A549 (cell line): ENCODE results near the gene SLC34A1. TPM values are rescaled to one million over a fixed set of nuclear protein-coding genes. Genes with fewer than 3 reads are reported as not detected.

Source experiments
- ATAC-seq, 2 experiments: fragments of 200-7000 bp in 1 of 2; fragments of >200 bp in 1 of 2; cut with Nextera tagmentation in 1 of 2; cut with Tn5 transposase in 1 of 2; 3 replicates each; pipeline versions ENCODE4 v1.8.0 to v1.9.1; 2018 to 2020; ENCODE audit warnings: mild to moderate bottlenecking in 1 of 2, moderate library complexity in 1 of 2
- CTCF ChIA-PET: fragments of 300-600 bp; sonication (Branson Sonifier 250); formaldehyde crosslinking; extraction: SDS; loops from one replicate; lab custom pipeline; 2021; ENCODE audit warnings: antibody characterized with exemption, inconsistent platforms; lab: Yijun Ruan, JAX
- POLR2A ChIA-PET: fragments of 350-600 bp; formaldehyde crosslinking; extraction: SDS; loops from one replicate; lab custom pipeline; 2021; ENCODE audit warnings: antibody characterized with exemption, inconsistent platforms; lab: Yijun Ruan, JAX
- DNase-seq, 2 experiments: peaks; one replicate each; pipeline versions ENCODE4 v3.0.0 to v3.0.0-alpha.2; 2011 to 2016; ENCODE audit warnings: low read depth in 1 of 2, low spot score in 1 of 2
- FAIRE-seq: peaks from 2 replicates; lab custom pipeline; 2011; peaks lifted over from hg19 to GRCh38; lab: Jason Lieb, UNC
- H3K27ac ChIP-seq, 2 experiments: fragments of >200 bp; sonication (Bioruptor Twin); formaldehyde crosslinking; 3 replicates each; pipeline ENCODE4 v1.5.1; 2016 to 2017
- H3K4me1 ChIP-seq: fragments of >200 bp; sonication (Bioruptor Twin); formaldehyde crosslinking; 3 replicates; pipeline ENCODE4 v1.6.1; 2016
- H3K4me2 ChIP-seq: fragments of >200 bp; sonication (Bioruptor Twin); formaldehyde crosslinking; 3 replicates; pipeline ENCODE4 v1.6.1; 2016
- H3K4me3 ChIP-seq: fragments of >200 bp; sonication (Bioruptor Twin); formaldehyde crosslinking; 3 replicates; pipeline ENCODE4 v1.5.1; 2016
- H3K9me3 ChIP-seq: fragments of >200 bp; sonication (Bioruptor Twin); formaldehyde crosslinking; 3 replicates; pipeline ENCODE4 v1.6.1; 2016
- BHLHE40 ChIP-seq: IDR thresholded peaks from 2 replicates; pipeline ENCODE4 v1.6.1; 2012; ENCODE audit warnings: low read depth, low read length, inconsistent platforms
- CEBPB ChIP-seq, 2 experiments: fragments of >200 bp in 1 of 2; sonication (Bioruptor Twin) in 1 of 2; formaldehyde crosslinking in 1 of 2; IDR thresholded peaks; 2 replicates each; pipeline ENCODE4 v1.6.1; 2012 to 2016
- EHF ChIP-seq: fragments of 250-450 bp; sonication (Bioruptor Pico); IDR thresholded peaks from 2 replicates; pipeline ENCODE4 v1.5.0; 2020; ENCODE audit warnings: mild to moderate bottlenecking
- FOSB ChIP-seq: fragments of 250-450 bp; sonication (Bioruptor Pico); IDR thresholded peaks from 2 replicates; pipeline ENCODE4 v1.5.0; 2020; ENCODE audit warnings: mild to moderate bottlenecking, moderate library complexity
- FOSL2 ChIP-seq, 2 experiments: fragments of 450-650 bp in 1 of 2; fragments of >200 bp in 1 of 2; sonication (Bioruptor Twin) in 1 of 2; formaldehyde crosslinking; IDR thresholded peaks; 2 replicates each; pipeline versions ENCODE4 v1.5.0 to v1.6.1; 2016 to 2020; ENCODE audit warnings: mild to moderate bottlenecking in 1 of 2, moderate library complexity in 1 of 2
- FOXS1 ChIP-seq: fragments of 250-450 bp; sonication (Bioruptor Pico); IDR thresholded peaks from 2 replicates; pipeline ENCODE4 v1.5.0; 2020; ENCODE audit warnings: mild to moderate bottlenecking, moderate library complexity
- GATA3 ChIP-seq: IDR thresholded peaks from 2 replicates; pipeline ENCODE4 v1.6.1; 2012; ENCODE audit warnings: borderline replicate concordance
- HDAC2 ChIP-seq: fragments of 200-600 bp; sonication (generic); IDR thresholded peaks from 2 replicates; pipeline ENCODE4 v1.6.1; 2016
- HEYL ChIP-seq: fragments of 250-450 bp; sonication (Bioruptor Pico); IDR thresholded peaks from 2 replicates; pipeline ENCODE4 v1.8.0; 2021; ENCODE audit warnings: mild to moderate bottlenecking, moderate library complexity
- HOXB13 ChIP-seq: fragments of 250-450 bp; sonication (Bioruptor Pico); IDR thresholded peaks from 2 replicates; pipeline ENCODE4 v1.5.0; 2020; ENCODE audit warnings: low read depth, mild to moderate bottlenecking, moderate library complexity
- HOXB5 ChIP-seq: fragments of 250-450 bp; sonication (Bioruptor Pico); IDR thresholded peaks from 2 replicates; pipeline ENCODE4 v1.5.0; 2020; ENCODE audit warnings: mild to moderate bottlenecking, moderate library complexity
- JUN ChIP-seq, 2 experiments: fragments of >200 bp; sonication (Bioruptor Twin); formaldehyde crosslinking; IDR thresholded peaks; 2 replicates in 1 of 2; 3 replicates in 1 of 2; pipeline ENCODE4 v1.6.1; 2016 to 2017
- JUNB ChIP-seq: fragments of >200 bp; sonication (Bioruptor Twin); formaldehyde crosslinking; IDR thresholded peaks from 2 replicates; pipeline ENCODE4 v1.6.1; 2016
- KDM1A ChIP-seq: fragments of 200-600 bp; sonication (generic); IDR thresholded peaks from 2 replicates; pipeline ENCODE4 v1.6.1; 2016; ENCODE audit warnings: low read depth, mild to moderate bottlenecking
- KDM5A ChIP-seq: fragments of 200-600 bp; sonication (generic); IDR thresholded peaks from 2 replicates; pipeline ENCODE4 v1.6.1; 2016; ENCODE audit warnings: antibody characterized with exemption, mild to moderate bottlenecking
- MAFK ChIP-seq: fragments of 450-650 bp; IDR thresholded peaks from 2 replicates; pipeline ENCODE4 v1.6.1; 2014; ENCODE audit not compliant: partially characterized antibody
- MAZ ChIP-seq: fragments of 150-350 bp; IDR thresholded peaks from 2 replicates; pipeline ENCODE4 v1.6.1; 2014; ENCODE audit warnings: antibody characterized with exemption, low read depth, low read length, borderline replicate concordance
- NFE2L2 ChIP-seq: fragments of 150-350 bp; conservative IDR thresholded peaks from 2 replicates; pipeline ENCODE4 v1.6.1; 2014; ENCODE audit warnings: low read length
- RARB ChIP-seq: fragments of 250-450 bp; sonication (Bioruptor Pico); IDR thresholded peaks from 2 replicates; pipeline ENCODE4 v1.8.0; 2021; ENCODE audit warnings: mild to moderate bottlenecking, moderate library complexity
- RFX5 ChIP-seq: fragments of 450-650 bp; IDR thresholded peaks from 2 replicates; pipeline ENCODE4 v1.7.1; 2014; ENCODE audit warnings: antibody characterized with exemption, mild to moderate bottlenecking, moderate library complexity
- TFCP2L1 ChIP-seq: fragments of 250-450 bp; sonication (Bioruptor Pico); IDR thresholded peaks from 2 replicates; pipeline ENCODE4 v1.5.0; 2021; ENCODE audit warnings: mild to moderate bottlenecking
- TP53 ChIP-seq: fragments of 250-450 bp; sonication (Bioruptor Pico); IDR thresholded peaks from 2 replicates; pipeline ENCODE4 v1.5.0; 2021; ENCODE audit warnings: mild to moderate bottlenecking, moderate library complexity
- ZFP36 ChIP-seq: fragments of 450-650 bp; IDR thresholded peaks from 2 replicates; pipeline ENCODE4 v1.6.1; 2014; ENCODE audit warnings: borderline replicate concordance; ENCODE audit not compliant: partially characterized antibody
- ZNF302 ChIP-seq: fragments of 250-450 bp; sonication (Bioruptor Pico); IDR thresholded peaks from 2 replicates; pipeline ENCODE4 v1.9.0; 2021; ENCODE audit warnings: inconsistent platforms, mild to moderate bottlenecking, moderate library complexity
- WGBS: methylation state at CpG from one replicate; pipeline ENCODE4 v1.1.6; 2017; ENCODE audit errors: missing lambda C conversion rate; 5-methylcytosine and 5-hydroxymethylcytosine counted together
- polyA plus RNA-seq, 4 experiments: library from polyadenylated mRNA; depleted of rRNA in 3 of 4; stranded (reverse); fragments of >200 nt; fragmentation: RNase III in 1 of 4; extraction: RNeasy Plus Mini Kit Qiagen cat#74134 plus additional on column Dnase treatment in 1 of 4; gene quantifications; 2 replicates in 3 of 4; 3 replicates in 1 of 4; pipeline ENCODE4 v1.2.3, GENCODE V29; 2011 to 2017
- TF ChIP-seq, protein P1 (sequence below): fragments of 200-600 bp; sonication (generic); IDR thresholded peaks from 2 replicates; pipeline ENCODE4 v1.6.1; 2016; ENCODE audit warnings: antibody characterized with exemption, mild to moderate bottlenecking, moderate library complexity
- TF ChIP-seq, protein P2 (sequence below): IDR thresholded peaks from 2 replicates; pipeline ENCODE4 v1.6.1; 2012
- TF ChIP-seq, protein P3 (sequence below): fragments of >200 bp; sonication (Bioruptor Twin); formaldehyde crosslinking; IDR thresholded peaks from 3 replicates; pipeline ENCODE4 v1.5.1; 2016
- TF ChIP-seq, protein P4 (sequence below): IDR thresholded peaks from 2 replicates; pipeline ENCODE4 v1.6.1; 2012; ENCODE audit warnings: low read depth, borderline replicate concordance
- TF ChIP-seq, protein P5 (sequence below): fragments of 250-450 bp; sonication (Bioruptor Pico); IDR thresholded peaks from 2 replicates; pipeline ENCODE4 v1.5.0; 2021; ENCODE audit warnings: mild to moderate bottlenecking, moderate library complexity, borderline replicate concordance
- TF ChIP-seq, protein P6 (sequence below): fragments of 250-450 bp; sonication (Bioruptor Pico); IDR thresholded peaks from 2 replicates; pipeline ENCODE4 v1.5.0; 2020; ENCODE audit warnings: low read depth, mild to moderate bottlenecking, moderate library complexity

Gene SLC34A1
- polyA plus RNA-seq, 2 of the 4 experiments (the other 2 are of a cell fraction) = 0.03 TPM; not detected in 1

DNA sequence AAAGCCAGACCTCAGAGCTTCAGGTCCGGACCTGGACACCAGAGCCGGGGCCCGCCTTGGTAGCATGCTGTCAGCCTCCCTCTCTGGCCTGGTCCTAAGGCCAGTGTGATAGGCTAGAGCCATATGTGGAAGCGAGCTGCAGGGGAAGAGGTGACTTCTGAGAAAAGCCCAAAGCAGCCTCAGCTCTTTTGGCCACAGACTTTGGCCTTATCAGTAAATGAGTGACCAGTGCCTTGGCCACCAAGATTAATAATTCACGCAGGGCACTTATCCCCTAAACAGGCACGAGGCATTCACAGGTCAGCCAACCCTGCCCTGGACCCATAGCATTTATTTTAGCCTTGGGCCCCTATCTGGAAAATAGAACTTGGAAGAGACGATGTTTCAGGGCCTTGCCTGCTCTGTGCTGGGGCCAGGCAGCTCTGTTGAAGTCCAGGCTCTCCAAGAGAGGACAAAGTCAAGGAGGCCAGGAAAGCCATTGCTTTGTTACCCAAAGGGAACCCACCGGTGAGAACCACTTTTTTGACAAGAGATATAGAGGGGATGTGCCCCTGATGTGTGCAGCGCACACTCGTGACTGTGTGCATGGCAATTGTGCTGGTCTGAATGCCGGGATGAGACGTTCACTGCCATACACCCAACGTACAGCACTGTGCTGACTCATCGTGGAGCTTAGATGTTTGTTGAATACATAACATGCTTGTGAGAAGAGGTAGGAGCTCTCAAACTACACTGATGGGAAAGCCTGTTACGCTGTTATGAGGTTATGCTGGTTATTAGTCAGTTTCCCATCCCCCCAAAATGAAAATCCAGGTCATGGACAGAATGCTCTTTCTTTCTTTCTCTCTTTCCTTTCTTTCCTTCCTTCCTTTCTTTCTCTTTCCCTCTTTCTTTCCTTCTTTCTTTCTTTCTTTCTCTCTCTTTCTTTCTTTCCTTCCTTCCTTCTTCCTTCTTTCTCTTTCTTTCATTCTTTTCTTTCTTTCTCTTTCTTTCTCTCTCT is 5.0 kb upstream of the SLC34A1 start:
- POLR2A ChIA-PET = interaction anchor here (1.0 to 1.2 kb wide), 3 partner anchors 11 to 47 kb away, joined by 3 to 5 read pairs (median 3); partner anchors contain the start of gene GRK6
- WGBS = 34% methylated on average over 15 of the region's 15 CpGs
- peak; percentile 79 for FAIRE-seq

More for the DNA sequence above, 5.0 kb upstream of the SLC34A1 start:
- H3K4me3 ChIP-seq = no peak overlapping the region
- H3K4me1 ChIP-seq = peaks cover 23% of the 10 kb centered on the region
- peak; percentile 84 to 89 for DNase-seq
- H3K4me2 ChIP-seq = peak overlapping the region; percentile 65
- H3K9me3 ChIP-seq = no peaks in the 10 kb centered on the region
- ATAC-seq = peak; percentile 74 to 90
- peak overlapping the region; percentile 85 to 89 for H3K27ac ChIP-seq
- TF ChIP-seq MAFK (peak; percentile 94), GATA3 (no peak), HEYL (CRISPR knock-in tag) (no peak), FOSL2 (IDR thresholded peaks at IDR 0.05) (no peak), FOSL2 (CRISPR knock-in tag; IDR thresholded peaks at IDR 0.05) (peak; percentile 81), JUN (IDR thresholded peaks at IDR 0.05) (0 out of 5 replicates have a peak, but pooled peaks of 1 of the 2 experiments have one; percentile 3), TP53 (CRISPR knock-in tag) (0 out of 2 replicates have a peak, but pooled peaks have one; percentile 62), KDM1A (no peak), HOXB5 (peak; percentile 51; the same call in 1 of the 2 replicates), FOSB (CRISPR knock-in tag) (no peak), FOXS1 (CRISPR knock-in tag) (no peak; the same call in 1 of the 2 replicates), BHLHE40 (no peak), MAZ (no peak), CEBPB (IDR thresholded peaks at IDR 0.05) (no peak), HOXB13 (CRISPR knock-in tag) (peak; percentile 83; the same call in 1 of the 2 replicates), TFCP2L1 (CRISPR knock-in tag) (no peak), ZFP36 (no peak), JUNB (no peak), RARB (no peak), KDM5A (no peak), ZNF302 (CRISPR knock-in tag) (peak; percentile 79), RFX5 (no peak), NFE2L2 (peak; percentile 47; the same call in 1 of the 2 replicates), EHF (CRISPR knock-in tag) (peak; percentile 65), HDAC2 (no peak)
- TF ChIP-seq, protein P1, sequence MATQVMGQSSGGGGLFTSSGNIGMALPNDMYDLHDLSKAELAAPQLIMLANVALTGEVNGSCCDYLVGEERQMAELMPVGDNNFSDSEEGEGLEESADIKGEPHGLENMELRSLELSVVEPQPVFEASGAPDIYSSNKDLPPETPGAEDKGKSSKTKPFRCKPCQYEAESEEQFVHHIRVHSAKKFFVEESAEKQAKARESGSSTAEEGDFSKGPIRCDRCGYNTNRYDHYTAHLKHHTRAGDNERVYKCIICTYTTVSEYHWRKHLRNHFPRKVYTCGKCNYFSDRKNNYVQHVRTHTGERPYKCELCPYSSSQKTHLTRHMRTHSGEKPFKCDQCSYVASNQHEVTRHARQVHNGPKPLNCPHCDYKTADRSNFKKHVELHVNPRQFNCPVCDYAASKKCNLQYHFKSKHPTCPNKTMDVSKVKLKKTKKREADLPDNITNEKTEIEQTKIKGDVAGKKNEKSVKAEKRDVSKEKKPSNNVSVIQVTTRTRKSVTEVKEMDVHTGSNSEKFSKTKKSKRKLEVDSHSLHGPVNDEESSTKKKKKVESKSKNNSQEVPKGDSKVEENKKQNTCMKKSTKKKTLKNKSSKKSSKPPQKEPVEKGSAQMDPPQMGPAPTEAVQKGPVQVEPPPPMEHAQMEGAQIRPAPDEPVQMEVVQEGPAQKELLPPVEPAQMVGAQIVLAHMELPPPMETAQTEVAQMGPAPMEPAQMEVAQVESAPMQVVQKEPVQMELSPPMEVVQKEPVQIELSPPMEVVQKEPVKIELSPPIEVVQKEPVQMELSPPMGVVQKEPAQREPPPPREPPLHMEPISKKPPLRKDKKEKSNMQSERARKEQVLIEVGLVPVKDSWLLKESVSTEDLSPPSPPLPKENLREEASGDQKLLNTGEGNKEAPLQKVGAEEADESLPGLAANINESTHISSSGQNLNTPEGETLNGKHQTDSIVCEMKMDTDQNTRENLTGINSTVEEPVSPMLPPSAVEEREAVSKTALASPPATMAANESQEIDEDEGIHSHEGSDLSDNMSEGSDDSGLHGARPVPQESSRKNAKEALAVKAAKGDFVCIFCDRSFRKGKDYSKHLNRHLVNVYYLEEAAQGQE = no peak
- TF ChIP-seq, protein P2, sequence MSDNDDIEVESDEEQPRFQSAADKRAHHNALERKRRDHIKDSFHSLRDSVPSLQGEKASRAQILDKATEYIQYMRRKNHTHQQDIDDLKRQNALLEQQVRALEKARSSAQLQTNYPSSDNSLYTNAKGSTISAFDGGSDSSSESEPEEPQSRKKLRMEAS = peak; percentile 84; the same call in 1 of the 2 replicates
- TF ChIP-seq, protein P3, sequence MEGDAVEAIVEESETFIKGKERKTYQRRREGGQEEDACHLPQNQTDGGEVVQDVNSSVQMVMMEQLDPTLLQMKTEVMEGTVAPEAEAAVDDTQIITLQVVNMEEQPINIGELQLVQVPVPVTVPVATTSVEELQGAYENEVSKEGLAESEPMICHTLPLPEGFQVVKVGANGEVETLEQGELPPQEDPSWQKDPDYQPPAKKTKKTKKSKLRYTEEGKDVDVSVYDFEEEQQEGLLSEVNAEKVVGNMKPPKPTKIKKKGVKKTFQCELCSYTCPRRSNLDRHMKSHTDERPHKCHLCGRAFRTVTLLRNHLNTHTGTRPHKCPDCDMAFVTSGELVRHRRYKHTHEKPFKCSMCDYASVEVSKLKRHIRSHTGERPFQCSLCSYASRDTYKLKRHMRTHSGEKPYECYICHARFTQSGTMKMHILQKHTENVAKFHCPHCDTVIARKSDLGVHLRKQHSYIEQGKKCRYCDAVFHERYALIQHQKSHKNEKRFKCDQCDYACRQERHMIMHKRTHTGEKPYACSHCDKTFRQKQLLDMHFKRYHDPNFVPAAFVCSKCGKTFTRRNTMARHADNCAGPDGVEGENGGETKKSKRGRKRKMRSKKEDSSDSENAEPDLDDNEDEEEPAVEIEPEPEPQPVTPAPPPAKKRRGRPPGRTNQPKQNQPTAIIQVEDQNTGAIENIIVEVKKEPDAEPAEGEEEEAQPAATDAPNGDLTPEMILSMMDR = no peak
- TF ChIP-seq, protein P4, sequence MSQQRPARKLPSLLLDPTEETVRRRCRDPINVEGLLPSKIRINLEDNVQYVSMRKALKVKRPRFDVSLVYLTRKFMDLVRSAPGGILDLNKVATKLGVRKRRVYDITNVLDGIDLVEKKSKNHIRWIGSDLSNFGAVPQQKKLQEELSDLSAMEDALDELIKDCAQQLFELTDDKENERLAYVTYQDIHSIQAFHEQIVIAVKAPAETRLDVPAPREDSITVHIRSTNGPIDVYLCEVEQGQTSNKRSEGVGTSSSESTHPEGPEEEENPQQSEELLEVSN = peak; percentile 79; the same call in 1 of the 2 replicates
- TF ChIP-seq, protein P5, sequence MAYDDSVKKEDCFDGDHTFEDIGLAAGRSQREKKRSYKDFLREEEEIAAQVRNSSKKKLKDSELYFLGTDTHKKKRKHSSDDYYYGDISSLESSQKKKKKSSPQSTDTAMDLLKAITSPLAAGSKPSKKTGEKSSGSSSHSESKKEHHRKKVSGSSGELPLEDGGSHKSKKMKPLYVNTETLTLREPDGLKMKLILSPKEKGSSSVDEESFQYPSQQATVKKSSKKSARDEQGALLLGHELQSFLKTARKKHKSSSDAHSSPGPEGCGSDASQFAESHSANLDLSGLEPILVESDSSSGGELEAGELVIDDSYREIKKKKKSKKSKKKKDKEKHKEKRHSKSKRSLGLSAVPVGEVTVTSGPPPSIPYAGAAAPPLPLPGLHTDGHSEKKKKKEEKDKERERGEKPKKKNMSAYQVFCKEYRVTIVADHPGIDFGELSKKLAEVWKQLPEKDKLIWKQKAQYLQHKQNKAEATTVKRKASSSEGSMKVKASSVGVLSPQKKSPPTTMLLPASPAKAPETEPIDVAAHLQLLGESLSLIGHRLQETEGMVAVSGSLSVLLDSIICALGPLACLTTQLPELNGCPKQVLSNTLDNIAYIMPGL (CRISPR knock-in tag) = 0 out of 2 replicates have a peak, but pooled peaks have one; percentile 28
- TF ChIP-seq, protein P6, sequence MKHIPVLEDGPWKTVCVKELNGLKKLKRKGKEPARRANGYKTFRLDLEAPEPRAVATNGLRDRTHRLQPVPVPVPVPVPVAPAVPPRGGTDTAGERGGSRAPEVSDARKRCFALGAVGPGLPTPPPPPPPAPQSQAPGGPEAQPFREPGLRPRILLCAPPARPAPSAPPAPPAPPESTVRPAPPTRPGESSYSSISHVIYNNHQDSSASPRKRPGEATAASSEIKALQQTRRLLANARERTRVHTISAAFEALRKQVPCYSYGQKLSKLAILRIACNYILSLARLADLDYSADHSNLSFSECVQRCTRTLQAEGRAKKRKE (CRISPR knock-in tag) = no peak; the same call in 1 of the 2 replicates
- CTCF ChIA-PET = interaction anchor here (0.5 to 43.1 kb wide), 10 partner anchors 0 to 122 kb away, joined by 3 to 1107 read pairs (median 5); partner anchors contain the start of genes F12, LMAN2, PFN3 and SLC34A1
